Measurements from ENCODE around the gene FNDC3B. TPM values are rescaled to one million over a fixed set of nuclear protein-coding genes. Genes with fewer than 3 reads are reported as not detected.

Gene FNDC3B
- total RNA-seq, 1 donor from 2014 or later = 29.5 TPM

DNA sequence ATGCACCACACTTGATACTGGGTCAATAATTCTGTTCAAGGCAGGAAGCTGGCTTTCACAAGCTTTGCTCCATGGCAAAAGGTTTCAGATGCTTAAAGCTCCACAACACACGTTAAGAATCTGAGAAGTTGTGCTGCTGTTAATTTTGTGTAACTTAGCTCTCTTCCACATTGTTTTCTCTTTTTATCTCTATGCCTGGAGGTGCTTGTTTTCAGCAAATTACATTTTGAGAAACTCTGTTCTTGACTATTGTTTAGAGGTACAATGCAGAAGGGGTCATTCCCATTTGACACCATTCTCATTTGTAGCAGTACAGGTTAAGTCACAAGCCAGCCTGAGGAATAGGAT is 156.0 kb downstream of the FNDC3B start:
- H3K27ac Mint-ChIP-seq = peak overlapping the region; percentile 98
- no peak overlapping the region for H3K27ac ChIP-seq
- peak overlapping the region; percentile 38 for H3K4me2 ChIP-seq
- H3K27me3 ChIP-seq = no peaks in the 10 kb centered on the region
- H3F3A ChIP-seq (ENCODE audit: low read depth) = no peaks in the 10 kb centered on the region
- H3K36me3 ChIP-seq = no peaks in the 10 kb centered on the region
- DNase-seq (ENCODE audit: low spot score) = no peak
- peaks cover 48% of the 10 kb centered on the region for H3K79me2 ChIP-seq (ENCODE audit: low read depth)
- H3K36me3 Mint-ChIP-seq = peaks cover 26% of the 10 kb centered on the region
- H2AFZ ChIP-seq (replicated peaks) = no peak overlapping the region
- peaks cover 9% of the 10 kb centered on the region for H3K9me3 Mint-ChIP-seq
- H3K9ac ChIP-seq = no peak overlapping the region
- TF ChIP-seq, protein P1, sequence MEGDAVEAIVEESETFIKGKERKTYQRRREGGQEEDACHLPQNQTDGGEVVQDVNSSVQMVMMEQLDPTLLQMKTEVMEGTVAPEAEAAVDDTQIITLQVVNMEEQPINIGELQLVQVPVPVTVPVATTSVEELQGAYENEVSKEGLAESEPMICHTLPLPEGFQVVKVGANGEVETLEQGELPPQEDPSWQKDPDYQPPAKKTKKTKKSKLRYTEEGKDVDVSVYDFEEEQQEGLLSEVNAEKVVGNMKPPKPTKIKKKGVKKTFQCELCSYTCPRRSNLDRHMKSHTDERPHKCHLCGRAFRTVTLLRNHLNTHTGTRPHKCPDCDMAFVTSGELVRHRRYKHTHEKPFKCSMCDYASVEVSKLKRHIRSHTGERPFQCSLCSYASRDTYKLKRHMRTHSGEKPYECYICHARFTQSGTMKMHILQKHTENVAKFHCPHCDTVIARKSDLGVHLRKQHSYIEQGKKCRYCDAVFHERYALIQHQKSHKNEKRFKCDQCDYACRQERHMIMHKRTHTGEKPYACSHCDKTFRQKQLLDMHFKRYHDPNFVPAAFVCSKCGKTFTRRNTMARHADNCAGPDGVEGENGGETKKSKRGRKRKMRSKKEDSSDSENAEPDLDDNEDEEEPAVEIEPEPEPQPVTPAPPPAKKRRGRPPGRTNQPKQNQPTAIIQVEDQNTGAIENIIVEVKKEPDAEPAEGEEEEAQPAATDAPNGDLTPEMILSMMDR (IDR thresholded peaks at IDR 0.05) = no peak
- TF ChIP-seq EZH2phosphoT487 (IDR thresholded peaks at IDR 0.05) (no peak), EZH2 (IDR thresholded peaks at IDR 0.05) (no peak)
- H3K4me3 ChIP-seq = no peak overlapping the region
- peaks cover 38% of the 10 kb centered on the region for H3K4me1 Mint-ChIP-seq
- H3K9me3 ChIP-seq (ENCODE audit: low read depth) = no peaks in the 10 kb centered on the region
- H3K4me3 Mint-ChIP-seq = peak overlapping the region; percentile 70
- H3K27me3 Mint-ChIP-seq (ENCODE audit: insufficient read depth, low read depth) = peaks cover 2% of the 10 kb centered on the region
- peaks cover 17% of the 10 kb centered on the region for H4K20me1 ChIP-seq (ENCODE audit: low read depth)
- peaks cover 17% of the 10 kb centered on the region for H3K4me1 ChIP-seq

DNA sequence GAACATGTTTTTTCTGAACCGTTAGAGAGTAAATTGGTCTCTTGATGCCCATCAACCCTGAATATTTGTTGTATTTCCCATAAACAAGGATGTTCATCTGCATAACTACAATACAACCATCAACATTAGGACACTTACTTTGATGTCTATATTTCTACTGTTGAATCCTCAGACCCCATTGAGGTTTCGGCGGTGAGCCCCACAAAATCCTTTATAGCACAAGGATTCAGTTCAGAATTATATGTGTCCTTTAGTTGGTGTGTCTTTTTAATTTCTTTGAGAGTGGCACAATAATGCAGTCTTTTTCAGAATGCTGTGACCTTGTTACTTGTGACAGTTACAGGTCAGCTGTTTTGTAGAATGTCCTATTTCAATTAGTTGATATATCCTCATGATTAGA is 158.0 kb downstream of the FNDC3B start:
- no peak for DNase-seq (ENCODE audit: low spot score)
- Mint-ChIP-seq H3K27ac (peak overlapping the region; percentile 78), H3K36me3 (peaks cover 25% of the 10 kb centered on the region), H3K9me3 (peaks cover 9% of the 10 kb centered on the region), H3K4me1 (peaks cover 54% of the 10 kb centered on the region), H3K4me3 (no peak overlapping the region), H3K27me3 (ENCODE audit: insufficient read depth, low read depth) (peaks cover 2% of the 10 kb centered on the region)
- no peaks in the 10 kb centered on the region for H3K9me3 ChIP-seq (ENCODE audit: low read depth)
- H3K79me2 ChIP-seq (ENCODE audit: low read depth) = peaks cover 48% of the 10 kb centered on the region
- TF ChIP-seq EZH2phosphoT487 (IDR thresholded peaks at IDR 0.05) (no peak), EZH2 (IDR thresholded peaks at IDR 0.05) (no peak)
- TF ChIP-seq, protein P1 (IDR thresholded peaks at IDR 0.05) = no peak
- no peak overlapping the region for H3K9ac ChIP-seq
- H3K27me3 ChIP-seq = no peaks in the 10 kb centered on the region
- no peaks in the 10 kb centered on the region for H3K36me3 ChIP-seq
- no peak overlapping the region for H3K4me2 ChIP-seq
- peaks cover 17% of the 10 kb centered on the region for H3K4me1 ChIP-seq
- peaks cover 17% of the 10 kb centered on the region for H4K20me1 ChIP-seq (ENCODE audit: low read depth)
- H3K27ac ChIP-seq = no peak overlapping the region
- no peaks in the 10 kb centered on the region for H3F3A ChIP-seq (ENCODE audit: low read depth)
- H2AFZ ChIP-seq (replicated peaks) = no peak overlapping the region
- no peak overlapping the region for H3K4me3 ChIP-seq

DNA sequence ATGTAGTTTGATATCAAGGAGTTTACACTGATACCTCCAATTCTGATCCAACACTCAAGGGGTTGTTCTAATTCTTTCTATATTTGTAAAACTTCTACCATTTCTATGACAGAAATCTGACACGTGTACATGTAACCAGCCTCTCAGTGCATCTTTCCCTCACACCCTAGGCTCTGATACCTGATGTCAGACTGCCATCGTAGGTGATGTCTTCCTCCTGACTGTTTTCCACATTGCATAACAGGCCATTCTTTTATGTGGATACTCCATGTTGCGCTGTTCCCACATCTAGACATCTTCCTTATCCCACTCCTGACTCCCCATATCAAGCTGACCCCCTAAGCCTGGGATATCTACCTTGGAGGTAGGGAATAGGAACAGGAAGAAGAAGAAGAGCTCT is 159.1 kb downstream of the FNDC3B start:
- H3K4me1 Mint-ChIP-seq = peaks cover 62% of the 10 kb centered on the region
- no peak for TF ChIP-seq EZH2phosphoT487 (IDR thresholded peaks at IDR 0.05)
- TF ChIP-seq, protein P1 (IDR thresholded peaks at IDR 0.05) = no peak
- TF ChIP-seq EZH2 (IDR thresholded peaks at IDR 0.05) = no peak
- H3F3A ChIP-seq (ENCODE audit: low read depth) = peaks cover 4% of the 10 kb centered on the region
- H3K4me1 ChIP-seq = peaks cover 20% of the 10 kb centered on the region
- H3K9ac ChIP-seq = no peak overlapping the region
- no peak overlapping the region for H3K4me3 Mint-ChIP-seq
- no peak overlapping the region for H2AFZ ChIP-seq (replicated peaks)
- H3K9me3 Mint-ChIP-seq = peaks cover 8% of the 10 kb centered on the region
- no peak for DNase-seq (ENCODE audit: low spot score)
- peaks cover 57% of the 10 kb centered on the region for H3K79me2 ChIP-seq (ENCODE audit: low read depth)
- no peaks in the 10 kb centered on the region for H3K9me3 ChIP-seq (ENCODE audit: low read depth)
- no peaks in the 10 kb centered on the region for H3K27me3 ChIP-seq
- H3K27ac Mint-ChIP-seq = no peak overlapping the region
- no peaks in the 10 kb centered on the region for H3K36me3 ChIP-seq
- peaks cover 2% of the 10 kb centered on the region for H3K27me3 Mint-ChIP-seq (ENCODE audit: insufficient read depth, low read depth)
- peaks cover 25% of the 10 kb centered on the region for H3K36me3 Mint-ChIP-seq
- no peak overlapping the region for H3K4me3 ChIP-seq
- no peak overlapping the region for H3K27ac ChIP-seq
- peaks cover 17% of the 10 kb centered on the region for H4K20me1 ChIP-seq (ENCODE audit: low read depth)
- no peak overlapping the region for H3K4me2 ChIP-seq

Data from neural progenitor cell (in vitro differentiated cells).